ENCODE results near the gene PDXP. TPM values are rescaled to one million over a fixed set of nuclear protein-coding genes. Genes with fewer than 3 reads are reported as not detected.

The PDXP gene
- total and polyA plus RNA-seq, 2 experiments from 2014 or later = 15.0 to 55.6 TPM

DNA sequence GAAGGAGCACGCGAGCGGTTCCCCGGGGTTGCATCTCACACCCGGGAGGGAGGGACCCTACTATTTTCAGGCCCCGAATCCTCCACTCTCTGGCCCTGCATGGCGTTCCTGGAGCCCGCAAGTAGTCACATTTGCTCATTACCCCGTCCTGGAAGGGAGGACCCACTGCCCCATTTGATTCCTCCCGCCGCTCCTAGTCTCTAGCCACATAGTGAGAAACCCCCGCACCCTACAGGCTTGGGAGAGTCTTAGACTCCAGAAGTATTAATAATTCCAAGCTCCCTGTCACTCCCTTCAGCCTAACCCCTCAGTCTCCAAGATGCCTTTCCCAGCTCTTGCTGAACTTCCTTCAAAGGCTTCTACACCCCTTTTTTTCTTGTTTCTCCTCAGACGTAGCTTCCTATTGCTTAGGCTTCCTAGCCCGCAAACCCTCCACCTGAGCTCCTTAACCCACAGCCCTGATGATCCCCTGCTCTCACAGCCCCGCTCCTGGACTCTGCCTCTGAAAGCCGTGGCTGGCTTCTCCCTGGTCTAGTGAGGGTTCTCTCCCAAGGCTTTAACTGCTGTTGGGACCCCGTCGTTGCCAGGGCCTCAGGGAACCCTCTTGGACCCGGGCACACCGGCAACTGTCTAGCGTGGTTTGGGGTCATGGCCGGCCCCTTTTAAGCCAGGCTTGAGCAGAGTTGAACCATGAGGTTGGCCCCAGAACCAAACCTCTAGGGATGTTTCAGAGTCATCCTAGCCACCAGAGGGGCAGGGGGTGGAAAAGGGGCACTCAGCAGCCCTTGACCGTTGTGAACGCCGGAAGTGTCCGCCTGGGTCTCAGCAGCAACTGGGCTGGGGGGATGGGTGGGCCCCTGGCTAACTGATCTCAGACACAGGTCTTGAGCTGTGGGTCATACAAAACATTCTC is 49.0 kb upstream of the PDXP start:
- H3K4me1 Mint-ChIP-seq = peaks cover 11% of the 10 kb centered on the region
- H3K27ac Mint-ChIP-seq = peak overlapping the region; percentile 64
- TF ChIP-seq JUNB (IDR thresholded peaks at IDR 0.05; ENCODE audit: unreplicated experiment) (no peak), EZH2phosphoT487 (IDR thresholded peaks at IDR 0.05; ENCODE audit: unreplicated experiment) (no peak), POLR2AphosphoS5 (IDR thresholded peaks at IDR 0.05; ENCODE audit: low read depth) (no peak), CREB1 (CRISPR knock-in tag; IDR thresholded peaks at IDR 0.05; ENCODE audit: low read depth) (no peak), NANOG (IDR thresholded peaks at IDR 0.05; ENCODE audit: borderline replicate concordance) (no peak), STAT1 (IDR thresholded peaks at IDR 0.05; ENCODE audit: unreplicated experiment) (no peak), ZNF114 (CRISPR knock-in tag; IDR thresholded peaks at IDR 0.05) (no peak), ZNF331 (CRISPR knock-in tag; IDR thresholded peaks at IDR 0.05; ENCODE audit: low read depth) (no peak), EZH2 (IDR thresholded peaks at IDR 0.05; ENCODE audit: low read depth, unreplicated experiment) (no peak)
- TF ChIP-seq, protein P1, sequence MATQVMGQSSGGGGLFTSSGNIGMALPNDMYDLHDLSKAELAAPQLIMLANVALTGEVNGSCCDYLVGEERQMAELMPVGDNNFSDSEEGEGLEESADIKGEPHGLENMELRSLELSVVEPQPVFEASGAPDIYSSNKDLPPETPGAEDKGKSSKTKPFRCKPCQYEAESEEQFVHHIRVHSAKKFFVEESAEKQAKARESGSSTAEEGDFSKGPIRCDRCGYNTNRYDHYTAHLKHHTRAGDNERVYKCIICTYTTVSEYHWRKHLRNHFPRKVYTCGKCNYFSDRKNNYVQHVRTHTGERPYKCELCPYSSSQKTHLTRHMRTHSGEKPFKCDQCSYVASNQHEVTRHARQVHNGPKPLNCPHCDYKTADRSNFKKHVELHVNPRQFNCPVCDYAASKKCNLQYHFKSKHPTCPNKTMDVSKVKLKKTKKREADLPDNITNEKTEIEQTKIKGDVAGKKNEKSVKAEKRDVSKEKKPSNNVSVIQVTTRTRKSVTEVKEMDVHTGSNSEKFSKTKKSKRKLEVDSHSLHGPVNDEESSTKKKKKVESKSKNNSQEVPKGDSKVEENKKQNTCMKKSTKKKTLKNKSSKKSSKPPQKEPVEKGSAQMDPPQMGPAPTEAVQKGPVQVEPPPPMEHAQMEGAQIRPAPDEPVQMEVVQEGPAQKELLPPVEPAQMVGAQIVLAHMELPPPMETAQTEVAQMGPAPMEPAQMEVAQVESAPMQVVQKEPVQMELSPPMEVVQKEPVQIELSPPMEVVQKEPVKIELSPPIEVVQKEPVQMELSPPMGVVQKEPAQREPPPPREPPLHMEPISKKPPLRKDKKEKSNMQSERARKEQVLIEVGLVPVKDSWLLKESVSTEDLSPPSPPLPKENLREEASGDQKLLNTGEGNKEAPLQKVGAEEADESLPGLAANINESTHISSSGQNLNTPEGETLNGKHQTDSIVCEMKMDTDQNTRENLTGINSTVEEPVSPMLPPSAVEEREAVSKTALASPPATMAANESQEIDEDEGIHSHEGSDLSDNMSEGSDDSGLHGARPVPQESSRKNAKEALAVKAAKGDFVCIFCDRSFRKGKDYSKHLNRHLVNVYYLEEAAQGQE (IDR thresholded peaks at IDR 0.05; ENCODE audit: unreplicated experiment) = no peak
- TF ChIP-seq, protein P2, sequence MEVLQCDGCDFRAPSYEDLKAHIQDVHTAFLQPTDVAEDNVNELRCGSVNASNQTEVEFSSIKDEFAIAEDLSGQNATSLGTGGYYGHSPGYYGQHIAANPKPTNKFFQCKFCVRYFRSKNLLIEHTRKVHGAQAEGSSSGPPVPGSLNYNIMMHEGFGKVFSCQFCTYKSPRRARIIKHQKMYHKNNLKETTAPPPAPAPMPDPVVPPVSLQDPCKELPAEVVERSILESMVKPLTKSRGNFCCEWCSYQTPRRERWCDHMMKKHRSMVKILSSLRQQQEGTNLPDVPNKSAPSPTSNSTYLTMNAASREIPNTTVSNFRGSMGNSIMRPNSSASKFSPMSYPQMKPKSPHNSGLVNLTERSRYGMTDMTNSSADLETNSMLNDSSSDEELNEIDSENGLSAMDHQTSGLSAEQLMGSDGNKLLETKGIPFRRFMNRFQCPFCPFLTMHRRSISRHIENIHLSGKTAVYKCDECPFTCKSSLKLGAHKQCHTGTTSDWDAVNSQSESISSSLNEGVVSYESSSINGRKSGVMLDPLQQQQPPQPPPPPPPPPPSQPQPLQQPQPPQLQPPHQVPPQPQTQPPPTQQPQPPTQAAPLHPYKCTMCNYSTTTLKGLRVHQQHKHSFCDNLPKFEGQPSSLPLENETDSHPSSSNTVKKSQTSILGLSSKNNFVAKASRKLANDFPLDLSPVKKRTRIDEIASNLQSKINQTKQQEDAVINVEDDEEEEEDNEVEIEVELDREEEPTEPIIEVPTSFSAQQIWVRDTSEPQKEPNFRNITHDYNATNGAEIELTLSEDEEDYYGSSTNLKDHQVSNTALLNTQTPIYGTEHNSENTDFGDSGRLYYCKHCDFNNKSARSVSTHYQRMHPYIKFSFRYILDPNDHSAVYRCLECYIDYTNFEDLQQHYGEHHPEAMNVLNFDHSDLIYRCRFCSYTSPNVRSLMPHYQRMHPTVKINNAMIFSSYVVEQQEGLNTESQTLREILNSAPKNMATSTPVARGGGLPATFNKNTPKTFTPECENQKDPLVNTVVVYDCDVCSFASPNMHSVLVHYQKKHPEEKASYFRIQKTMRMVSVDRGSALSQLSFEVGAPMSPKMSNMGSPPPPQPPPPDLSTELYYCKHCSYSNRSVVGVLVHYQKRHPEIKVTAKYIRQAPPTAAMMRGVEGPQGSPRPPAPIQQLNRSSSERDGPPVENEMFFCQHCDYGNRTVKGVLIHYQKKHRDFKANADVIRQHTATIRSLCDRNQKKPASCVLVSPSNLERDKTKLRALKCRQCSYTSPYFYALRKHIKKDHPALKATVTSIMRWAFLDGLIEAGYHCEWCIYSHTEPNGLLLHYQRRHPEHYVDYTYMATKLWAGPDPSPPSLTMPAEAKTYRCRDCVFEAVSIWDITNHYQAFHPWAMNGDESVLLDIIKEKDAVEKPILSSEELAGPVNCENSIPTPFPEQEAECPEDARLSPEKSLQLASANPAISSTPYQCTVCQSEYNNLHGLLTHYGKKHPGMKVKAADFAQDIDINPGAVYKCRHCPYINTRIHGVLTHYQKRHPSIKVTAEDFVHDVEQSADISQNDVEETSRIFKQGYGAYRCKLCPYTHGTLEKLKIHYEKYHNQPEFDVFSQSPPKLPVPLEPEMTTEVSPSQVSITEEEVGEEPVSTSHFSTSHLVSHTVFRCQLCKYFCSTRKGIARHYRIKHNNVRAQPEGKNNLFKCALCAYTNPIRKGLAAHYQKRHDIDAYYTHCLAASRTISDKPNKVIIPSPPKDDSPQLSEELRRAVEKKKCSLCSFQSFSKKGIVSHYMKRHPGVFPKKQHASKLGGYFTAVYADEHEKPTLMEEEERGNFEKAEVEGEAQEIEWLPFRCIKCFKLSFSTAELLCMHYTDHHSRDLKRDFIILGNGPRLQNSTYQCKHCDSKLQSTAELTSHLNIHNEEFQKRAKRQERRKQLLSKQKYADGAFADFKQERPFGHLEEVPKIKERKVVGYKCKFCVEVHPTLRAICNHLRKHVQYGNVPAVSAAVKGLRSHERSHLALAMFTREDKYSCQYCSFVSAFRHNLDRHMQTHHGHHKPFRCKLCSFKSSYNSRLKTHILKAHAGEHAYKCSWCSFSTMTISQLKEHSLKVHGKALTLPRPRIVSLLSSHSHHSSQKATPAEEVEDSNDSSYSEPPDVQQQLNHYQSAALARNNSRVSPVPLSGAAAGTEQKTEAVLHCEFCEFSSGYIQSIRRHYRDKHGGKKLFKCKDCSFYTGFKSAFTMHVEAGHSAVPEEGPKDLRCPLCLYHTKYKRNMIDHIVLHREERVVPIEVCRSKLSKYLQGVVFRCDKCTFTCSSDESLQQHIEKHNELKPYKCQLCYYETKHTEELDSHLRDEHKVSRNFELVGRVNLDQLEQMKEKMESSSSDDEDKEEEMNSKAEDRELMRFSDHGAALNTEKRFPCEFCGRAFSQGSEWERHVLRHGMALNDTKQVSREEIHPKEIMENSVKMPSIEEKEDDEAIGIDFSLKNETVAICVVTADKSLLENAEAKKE (CRISPR knock-in tag; IDR thresholded peaks at IDR 0.05) = no peak
- TF ChIP-seq, protein P3, sequence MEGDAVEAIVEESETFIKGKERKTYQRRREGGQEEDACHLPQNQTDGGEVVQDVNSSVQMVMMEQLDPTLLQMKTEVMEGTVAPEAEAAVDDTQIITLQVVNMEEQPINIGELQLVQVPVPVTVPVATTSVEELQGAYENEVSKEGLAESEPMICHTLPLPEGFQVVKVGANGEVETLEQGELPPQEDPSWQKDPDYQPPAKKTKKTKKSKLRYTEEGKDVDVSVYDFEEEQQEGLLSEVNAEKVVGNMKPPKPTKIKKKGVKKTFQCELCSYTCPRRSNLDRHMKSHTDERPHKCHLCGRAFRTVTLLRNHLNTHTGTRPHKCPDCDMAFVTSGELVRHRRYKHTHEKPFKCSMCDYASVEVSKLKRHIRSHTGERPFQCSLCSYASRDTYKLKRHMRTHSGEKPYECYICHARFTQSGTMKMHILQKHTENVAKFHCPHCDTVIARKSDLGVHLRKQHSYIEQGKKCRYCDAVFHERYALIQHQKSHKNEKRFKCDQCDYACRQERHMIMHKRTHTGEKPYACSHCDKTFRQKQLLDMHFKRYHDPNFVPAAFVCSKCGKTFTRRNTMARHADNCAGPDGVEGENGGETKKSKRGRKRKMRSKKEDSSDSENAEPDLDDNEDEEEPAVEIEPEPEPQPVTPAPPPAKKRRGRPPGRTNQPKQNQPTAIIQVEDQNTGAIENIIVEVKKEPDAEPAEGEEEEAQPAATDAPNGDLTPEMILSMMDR (conservative IDR thresholded peaks at IDR 0.05; ENCODE audit: low read depth in 2 of 2) = no peak
- TF ChIP-seq, protein P4, sequence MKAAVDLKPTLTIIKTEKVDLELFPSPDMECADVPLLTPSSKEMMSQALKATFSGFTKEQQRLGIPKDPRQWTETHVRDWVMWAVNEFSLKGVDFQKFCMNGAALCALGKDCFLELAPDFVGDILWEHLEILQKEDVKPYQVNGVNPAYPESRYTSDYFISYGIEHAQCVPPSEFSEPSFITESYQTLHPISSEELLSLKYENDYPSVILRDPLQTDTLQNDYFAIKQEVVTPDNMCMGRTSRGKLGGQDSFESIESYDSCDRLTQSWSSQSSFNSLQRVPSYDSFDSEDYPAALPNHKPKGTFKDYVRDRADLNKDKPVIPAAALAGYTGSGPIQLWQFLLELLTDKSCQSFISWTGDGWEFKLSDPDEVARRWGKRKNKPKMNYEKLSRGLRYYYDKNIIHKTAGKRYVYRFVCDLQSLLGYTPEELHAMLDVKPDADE (IDR thresholded peaks at IDR 0.05) = no peak
- H4K20me1 ChIP-seq (replicated peaks; ENCODE audit: insufficient read depth) = no peaks in the 10 kb centered on the region; the same call in 1 of the 2 replicates
- H3K9me3 Mint-ChIP-seq = no peaks in the 10 kb centered on the region; the same call in 2 of the 3 replicates
- H3K4me1 ChIP-seq (ENCODE audit: insufficient read depth) = peaks cover 12% of the 10 kb centered on the region
- no peak for DNase-seq (ENCODE audit: low spot score)
- peak overlapping the region; percentile 86 for H3K4me3 Mint-ChIP-seq
- H3K27me3 Mint-ChIP-seq (ENCODE audit: insufficient read depth, low read depth, poor library complexity) = peaks cover 17% of the 10 kb centered on the region
- H3K79me2 ChIP-seq (replicated peaks; ENCODE audit: insufficient read depth) = peaks cover 25% of the 10 kb centered on the region
- H2AFZ ChIP-seq = peak overlapping the region; percentile 69; the same call in 1 of the 2 replicates
- no peaks in the 10 kb centered on the region for H3K36me3 ChIP-seq (ENCODE audit: insufficient read depth)
- no peak; the same call in 2 of the 3 replicates for ATAC-seq
- no peaks in the 10 kb centered on the region for H3K27me3 ChIP-seq (ENCODE audit: insufficient read depth)
- H3K4me2 ChIP-seq = peak overlapping the region; percentile 83
- H3K4me3 ChIP-seq = peak overlapping the region; percentile 94
- H3F3A ChIP-seq (replicated peaks; ENCODE audit: low read depth) = peaks cover 13% of the 10 kb centered on the region
- H3K9me2 ChIP-seq (ENCODE audit: insufficient read depth) = no peaks in the 10 kb centered on the region
- peaks cover 4% of the 10 kb centered on the region; the same call in 1 of the 3 replicates for H3K36me3 Mint-ChIP-seq (ENCODE audit: low read depth)
- peak overlapping the region; percentile 72 for H3K27ac ChIP-seq (ENCODE audit: low read depth)

All from GM23338 (cell line).